HUES48 (cell line): ENCODE measurements around the gene AQP5.

ENCODE experiments used
- H3K27ac ChIP-seq: one replicate; pipeline ENCODE4 v1.7.0; 2013; ENCODE audit warnings: low read depth, low read length, inconsistent platforms
- H3K27me3 ChIP-seq: 2 replicates; pipeline ENCODE4 v1.6.1; 2013; ENCODE audit warnings: mild to moderate bottlenecking, low read length; ENCODE audit not compliant: control insufficient read depth, insufficient read depth
- H3K36me3 ChIP-seq: 2 replicates; pipeline ENCODE4 v1.6.1; 2013; ENCODE audit warnings: low read length; ENCODE audit not compliant: control insufficient read depth, insufficient read depth
- H3K4me1 ChIP-seq: 2 replicates; pipeline ENCODE4 v1.6.1; 2013; ENCODE audit warnings: mild to moderate bottlenecking, low read length; ENCODE audit not compliant: control insufficient read depth, insufficient read depth
- H3K4me3 ChIP-seq: 2 replicates; pipeline ENCODE4 v1.5.1; 2013; ENCODE audit warnings: mild to moderate bottlenecking, low read depth, low read length
- H3K9ac ChIP-seq: 2 replicates; pipeline ENCODE4 v1.6.1; 2013; ENCODE audit warnings: mild to moderate bottlenecking, low read depth, low read length, moderate library complexity
- H3K9me3 ChIP-seq: 2 replicates; pipeline ENCODE4 v1.6.1; 2013; ENCODE audit warnings: low read length; ENCODE audit not compliant: control insufficient read depth, insufficient read depth

Gene AQP5

GRCh38 chr12:49969027-49969426 is 7.4 kb downstream of the AQP5 start:
- no peaks in the 10 kb centered on the region for H3K9me3 ChIP-seq
- no peaks in the 10 kb centered on the region for H3K36me3 ChIP-seq
- no peak overlapping the region for H3K9ac ChIP-seq
- peaks cover 7% of the 10 kb centered on the region; the same call in 1 of the 2 replicates for H3K4me1 ChIP-seq
- peaks cover 49% of the 10 kb centered on the region for H3K27me3 ChIP-seq
- H3K4me3 ChIP-seq: no peak overlapping the region
- H3K27ac ChIP-seq: no peak overlapping the region

GRCh38 chr12:49969651-49970429 is 8.2 kb downstream of the AQP5 start:
- Histone ChIP-seq H3K9ac (no peak overlapping the region), H3K4me3 (no peak overlapping the region), H3K27me3 (peaks cover 41% of the 10 kb centered on the region), H3K27ac (no peak overlapping the region), H3K9me3 (no peaks in the 10 kb centered on the region), H3K4me1 (peaks cover 7% of the 10 kb centered on the region; the same call in 1 of the 2 replicates), H3K36me3 (no peaks in the 10 kb centered on the region)

GRCh38 chr12:49970658-49971057 is 9.0 kb downstream of the AQP5 start:
- H3K4me1 ChIP-seq: peaks cover 7% of the 10 kb centered on the region; the same call in 1 of the 2 replicates
- H3K27me3 ChIP-seq: peaks cover 38% of the 10 kb centered on the region
- no peaks in the 10 kb centered on the region for H3K9me3 ChIP-seq
- H3K36me3 ChIP-seq: no peaks in the 10 kb centered on the region
- no peak overlapping the region for H3K9ac ChIP-seq
- H3K27ac ChIP-seq: no peak overlapping the region
- no peak overlapping the region for H3K4me3 ChIP-seq

- Histone ChIP-seq H3K27me3 (peaks cover 38% of the 10 kb centered on the region), H3K4me1 (peaks cover 7% of the 10 kb centered on the region; the same call in 1 of the 2 replicates), H3K4me3 (no peak overlapping the region), H3K9ac (no peak overlapping the region), H3K27ac (no peak overlapping the region), H3K9me3 (no peaks in the 10 kb centered on the region), H3K36me3 (no peaks in the 10 kb centered on the region)
These were observed 9.5 kb downstream of the AQP5 start for GRCh38 chr12:49971141-49971540.

GRCh38 chr12:49972129-49972528 is 10.5 kb downstream of the AQP5 start:
- Histone ChIP-seq H3K4me3 (no peak overlapping the region), H3K36me3 (no peaks in the 10 kb centered on the region), H3K9ac (no peak overlapping the region), H3K27me3 (peaks cover 31% of the 10 kb centered on the region), H3K9me3 (no peaks in the 10 kb centered on the region), H3K4me1 (0 out of 2 replicates have a peak, but pooled peaks cover 2% of the 10 kb centered on the region), H3K27ac (no peak overlapping the region)

GRCh38 chr12:49972641-49973360 is 11.1 kb downstream of the AQP5 start, which contains the start of gene AQP6:
TSS of gene AQP6 (plus strand) at chr12:49972947. CDS start at chr12:49973174, 227 bp downstream.
- no peak within 1 kb of the TSS for H3K4me3 ChIP-seq
- H3K9ac ChIP-seq: no peak within 1 kb of the TSS
- no peak within 1 kb of the TSS for H3K27ac ChIP-seq
- no peaks in the 10 kb centered on the region for H3K36me3 ChIP-seq
- H3K9me3 ChIP-seq: no peaks in the 10 kb centered on the region
- no peaks in the 10 kb centered on the region for H3K4me1 ChIP-seq
- H3K27me3 ChIP-seq: peaks cover 27% of the 10 kb centered on the region

GRCh38 chr12:49973361-49973830 is 11.7 kb downstream of the AQP5 start:
- H3K9me3 ChIP-seq: no peaks in the 10 kb centered on the region
- H3K9ac ChIP-seq: no peak overlapping the region
- H3K27ac ChIP-seq: no peak overlapping the region
- no peaks in the 10 kb centered on the region for H3K4me1 ChIP-seq
- H3K36me3 ChIP-seq: no peaks in the 10 kb centered on the region
- H3K27me3 ChIP-seq: peaks cover 21% of the 10 kb centered on the region
- H3K4me3 ChIP-seq: no peak overlapping the region

GRCh38 chr12:49974231-49974675 is 12.6 kb downstream of the AQP5 start:
- H3K27me3 ChIP-seq: peaks cover 13% of the 10 kb centered on the region
- H3K36me3 ChIP-seq: no peaks in the 10 kb centered on the region
- no peak overlapping the region for H3K27ac ChIP-seq
- no peak overlapping the region for H3K4me3 ChIP-seq
- peaks cover 7% of the 10 kb centered on the region; the same call in 1 of the 2 replicates for H3K4me1 ChIP-seq
- no peaks in the 10 kb centered on the region for H3K9me3 ChIP-seq
- no peak overlapping the region for H3K9ac ChIP-seq

GRCh38 chr12:49974677-49975317 is 13.1 kb downstream of the AQP5 start:
- peaks cover 7% of the 10 kb centered on the region; the same call in 1 of the 2 replicates for H3K4me1 ChIP-seq
- no peaks in the 10 kb centered on the region for H3K9me3 ChIP-seq
- H3K27ac ChIP-seq: no peak overlapping the region
- H3K36me3 ChIP-seq: no peaks in the 10 kb centered on the region
- H3K9ac ChIP-seq: no peak overlapping the region
- H3K4me3 ChIP-seq: no peak overlapping the region
- H3K27me3 ChIP-seq: peaks cover 10% of the 10 kb centered on the region; the same call in 1 of the 2 replicates

GRCh38 chr12:49975318-49975761 is 13.7 kb downstream of the AQP5 start:
- no peaks in the 10 kb centered on the region for H3K9me3 ChIP-seq
- no peak overlapping the region for H3K27ac ChIP-seq
- H3K27me3 ChIP-seq: peaks cover 10% of the 10 kb centered on the region; the same call in 1 of the 2 replicates
- H3K9ac ChIP-seq: no peak overlapping the region
- H3K4me3 ChIP-seq: no peak overlapping the region
- no peaks in the 10 kb centered on the region for H3K36me3 ChIP-seq
- peaks cover 7% of the 10 kb centered on the region; the same call in 1 of the 2 replicates for H3K4me1 ChIP-seq
